GM12873 (cell line): ENCODE measurements around the gene TNNT3.

Experiments used
- CTCF ChIP-seq: IDR thresholded peaks from 2 replicates; pipeline ENCODE4 v1.5.1; 2012; ENCODE audit warnings: low read depth, mild to moderate bottlenecking, moderate library complexity, low read length, control low read depth; ENCODE audit not compliant: insufficient read depth; ENCODE audit errors: missing control alignments

The TNNT3 gene

GRCh38 chr11:1906181-1906580 is 13.3 kb upstream of the TNNT3 start:
- TF ChIP-seq CTCF: no peak

GRCh38 chr11:1906611-1907423 is 12.7 kb upstream of the TNNT3 start:
- no peak for TF ChIP-seq CTCF

- no peak for TF ChIP-seq CTCF
These were observed 10.9 kb upstream of the TNNT3 start for GRCh38 chr11:1908618-1909017.

- TF ChIP-seq CTCF: no peak
These were observed 10.0 kb upstream of the TNNT3 start for GRCh38 chr11:1909524-1909923.

- no peak for TF ChIP-seq CTCF
These were observed 7.1 kb upstream of the TNNT3 start for GRCh38 chr11:1912289-1912878.

- no peak for TF ChIP-seq CTCF
These were observed 6.0 kb upstream of the TNNT3 start for GRCh38 chr11:1913271-1914060.

GRCh38 chr11:1915795-1916131 is 3.7 kb upstream of the TNNT3 start:
- TF ChIP-seq CTCF: no peak
